Measurements from ENCODE around the gene MINDY4. TPM values are rescaled to one million over a fixed set of nuclear protein-coding genes. Genes with fewer than 3 reads are reported as not detected.

Gene MINDY4
- total and polyA plus RNA-seq, 8 donors, result 8.0 to 56.0 (median 17.4) TPM

DNA sequence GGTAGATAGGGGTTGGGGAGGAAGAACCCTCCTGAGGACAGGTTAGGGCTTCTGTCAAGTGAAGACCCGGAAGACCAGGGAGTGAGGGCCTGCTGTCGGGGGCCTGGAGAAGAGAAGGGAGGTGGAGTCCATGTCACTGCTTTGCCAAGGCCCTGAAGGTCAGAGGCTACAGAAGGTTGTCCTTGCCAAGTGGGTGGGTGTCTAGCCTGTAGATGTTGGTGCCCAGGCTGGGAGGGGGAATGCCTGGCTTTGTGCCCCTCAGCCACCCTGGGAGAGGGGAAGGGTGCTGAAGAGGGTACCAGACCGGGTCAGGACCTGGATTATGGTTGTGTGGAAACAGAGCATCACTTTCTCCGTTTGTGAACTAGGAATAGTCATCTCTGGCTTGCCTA, 73.3 kb downstream of the MINDY4 start:
- Histone ChIP-seq H3K27ac (peak overlapping the region; percentile 55 to 62), H3K4me1 (peaks cover 19 to 25% of the 10 kb centered on the region in 2 donors), H3K4me3 (no peak overlapping the region), H3K9me3 (no peaks in the 10 kb centered on the region), H3K36me3 (no peaks in the 10 kb centered on the region), H3K27me3 (no peaks in the 10 kb centered on the region)
- intact Hi-C loops (cut with DNase I), result no loop called here
- ATAC-seq (no peak), DNase-seq (no peak)
- TF ChIP-seq, protein P1, sequence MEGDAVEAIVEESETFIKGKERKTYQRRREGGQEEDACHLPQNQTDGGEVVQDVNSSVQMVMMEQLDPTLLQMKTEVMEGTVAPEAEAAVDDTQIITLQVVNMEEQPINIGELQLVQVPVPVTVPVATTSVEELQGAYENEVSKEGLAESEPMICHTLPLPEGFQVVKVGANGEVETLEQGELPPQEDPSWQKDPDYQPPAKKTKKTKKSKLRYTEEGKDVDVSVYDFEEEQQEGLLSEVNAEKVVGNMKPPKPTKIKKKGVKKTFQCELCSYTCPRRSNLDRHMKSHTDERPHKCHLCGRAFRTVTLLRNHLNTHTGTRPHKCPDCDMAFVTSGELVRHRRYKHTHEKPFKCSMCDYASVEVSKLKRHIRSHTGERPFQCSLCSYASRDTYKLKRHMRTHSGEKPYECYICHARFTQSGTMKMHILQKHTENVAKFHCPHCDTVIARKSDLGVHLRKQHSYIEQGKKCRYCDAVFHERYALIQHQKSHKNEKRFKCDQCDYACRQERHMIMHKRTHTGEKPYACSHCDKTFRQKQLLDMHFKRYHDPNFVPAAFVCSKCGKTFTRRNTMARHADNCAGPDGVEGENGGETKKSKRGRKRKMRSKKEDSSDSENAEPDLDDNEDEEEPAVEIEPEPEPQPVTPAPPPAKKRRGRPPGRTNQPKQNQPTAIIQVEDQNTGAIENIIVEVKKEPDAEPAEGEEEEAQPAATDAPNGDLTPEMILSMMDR (IDR thresholded peaks at IDR 0.05), result no peak

DNA sequence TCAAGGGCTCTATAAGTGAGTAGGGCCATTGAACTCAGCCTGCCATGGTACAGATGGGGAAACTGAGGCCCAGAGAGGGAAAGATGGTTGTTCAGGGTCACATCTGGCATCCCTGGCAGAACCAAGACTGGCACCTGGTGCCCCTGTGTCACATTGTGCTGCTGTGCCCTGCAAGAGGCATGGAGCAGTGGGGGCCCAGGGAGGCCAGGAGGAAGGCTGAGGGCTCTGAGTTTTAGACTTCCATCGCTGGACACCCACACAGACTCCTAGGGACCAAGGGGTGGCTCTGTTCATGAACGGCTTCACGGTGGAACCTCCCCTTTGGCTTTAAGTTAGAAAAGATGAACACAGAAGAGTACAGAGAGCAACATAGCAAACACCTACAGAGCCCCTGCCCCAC, 73.7 kb downstream of the MINDY4 start:
- H3K4me1 ChIP-seq, result peaks cover 19 to 25% of the 10 kb centered on the region in 2 donors
- no peak for ATAC-seq
- H3K4me3 ChIP-seq, result no peak overlapping the region
- TF ChIP-seq, protein P1 (IDR thresholded peaks at IDR 0.05), result no peak
- intact Hi-C loops (cut with DNase I), result no loop called here
- DNase-seq, result no peak
- peak overlapping the region; percentile 59 to 76 for H3K27ac ChIP-seq
- no peaks in the 10 kb centered on the region for H3K27me3 ChIP-seq
- H3K9me3 ChIP-seq, result no peaks in the 10 kb centered on the region
- no peaks in the 10 kb centered on the region for H3K36me3 ChIP-seq

DNA sequence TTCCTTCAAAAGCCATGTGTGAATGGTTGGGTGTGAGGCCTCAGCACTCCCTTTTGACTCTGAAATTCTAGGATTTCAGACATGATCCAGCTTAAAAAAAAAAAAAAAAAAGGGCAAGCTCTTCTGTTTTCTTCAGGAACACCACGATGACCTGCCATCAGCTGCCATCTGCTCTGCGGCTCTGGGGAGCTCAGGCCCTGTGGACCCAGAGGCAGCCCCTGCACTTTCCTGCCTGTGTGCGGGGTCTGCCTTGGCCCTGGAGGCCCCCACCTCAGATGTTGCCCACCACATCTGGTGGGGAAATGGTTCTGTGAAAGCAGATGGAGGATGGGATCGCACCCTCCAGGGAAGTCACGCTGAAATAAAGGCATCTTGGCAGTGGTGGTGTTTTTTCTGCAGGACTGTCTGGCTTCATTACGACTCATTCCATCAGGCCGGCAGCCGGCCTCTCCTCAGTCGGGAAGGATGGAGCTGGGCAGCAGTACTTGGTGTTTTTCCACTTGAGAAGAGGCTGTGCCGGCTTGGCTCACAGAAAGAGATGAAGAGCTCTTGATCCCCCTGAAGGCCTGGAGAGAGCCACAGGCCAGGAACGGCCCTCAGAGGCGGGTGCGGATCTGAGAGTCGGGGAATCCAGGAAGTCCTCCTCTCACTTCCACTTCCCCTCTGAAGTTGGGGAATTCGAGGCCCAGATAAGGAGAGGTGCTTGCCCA, 74.4 kb downstream of the MINDY4 start:
- H3K4me1 ChIP-seq, result peaks cover 19 to 25% of the 10 kb centered on the region in 2 donors
- intact Hi-C loops (cut with DNase I), result no loop called here
- no peaks in the 10 kb centered on the region for H3K27me3 ChIP-seq
- TF ChIP-seq, protein P1 (IDR thresholded peaks at IDR 0.05), result no peak
- H3K27ac ChIP-seq, result peak overlapping the region; percentile 59 to 76
- no peaks in the 10 kb centered on the region for H3K36me3 ChIP-seq
- no peaks in the 10 kb centered on the region for H3K9me3 ChIP-seq
- H3K4me3 ChIP-seq, result no peak overlapping the region
- DNase-seq (peak in 3 of 4 donors; percentile 39 to 83 (median 82)), ATAC-seq (peak; percentile 78)

DNA sequence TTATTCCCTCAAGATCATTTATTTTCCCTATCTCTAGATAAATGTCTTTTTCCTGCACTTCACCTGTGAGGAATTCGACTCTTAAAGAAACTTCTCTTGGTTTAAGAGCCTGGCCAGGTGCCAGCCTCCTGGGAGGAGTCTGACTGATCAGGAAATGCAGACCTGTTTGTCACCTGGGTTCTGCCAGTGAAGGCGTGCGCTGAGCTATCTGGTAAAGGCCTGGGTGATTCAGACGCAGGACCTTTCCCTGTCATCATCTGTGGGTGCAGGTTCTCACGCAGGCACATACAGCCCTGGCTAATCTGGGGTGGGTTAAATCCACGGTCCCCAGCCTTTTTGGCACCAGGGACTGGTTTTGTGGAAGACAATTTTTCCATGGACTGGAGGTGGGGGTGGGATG, 75.2 kb downstream of the MINDY4 start:
- Histone ChIP-seq H3K27ac (peak overlapping the region; percentile 59 to 76), H3K4me3 (no peak overlapping the region), H3K4me1 (peaks cover 19 to 25% of the 10 kb centered on the region in 2 donors), H3K36me3 (no peaks in the 10 kb centered on the region), H3K27me3 (no peaks in the 10 kb centered on the region), H3K9me3 (no peaks in the 10 kb centered on the region)
- intact Hi-C loops (cut with DNase I), result no loop called here
- ATAC-seq (peak; percentile 66), DNase-seq (peak in 2 of 4 donors; percentile 49 to 80)
- TF ChIP-seq, protein P1 (IDR thresholded peaks at IDR 0.05), result no peak

DNA sequence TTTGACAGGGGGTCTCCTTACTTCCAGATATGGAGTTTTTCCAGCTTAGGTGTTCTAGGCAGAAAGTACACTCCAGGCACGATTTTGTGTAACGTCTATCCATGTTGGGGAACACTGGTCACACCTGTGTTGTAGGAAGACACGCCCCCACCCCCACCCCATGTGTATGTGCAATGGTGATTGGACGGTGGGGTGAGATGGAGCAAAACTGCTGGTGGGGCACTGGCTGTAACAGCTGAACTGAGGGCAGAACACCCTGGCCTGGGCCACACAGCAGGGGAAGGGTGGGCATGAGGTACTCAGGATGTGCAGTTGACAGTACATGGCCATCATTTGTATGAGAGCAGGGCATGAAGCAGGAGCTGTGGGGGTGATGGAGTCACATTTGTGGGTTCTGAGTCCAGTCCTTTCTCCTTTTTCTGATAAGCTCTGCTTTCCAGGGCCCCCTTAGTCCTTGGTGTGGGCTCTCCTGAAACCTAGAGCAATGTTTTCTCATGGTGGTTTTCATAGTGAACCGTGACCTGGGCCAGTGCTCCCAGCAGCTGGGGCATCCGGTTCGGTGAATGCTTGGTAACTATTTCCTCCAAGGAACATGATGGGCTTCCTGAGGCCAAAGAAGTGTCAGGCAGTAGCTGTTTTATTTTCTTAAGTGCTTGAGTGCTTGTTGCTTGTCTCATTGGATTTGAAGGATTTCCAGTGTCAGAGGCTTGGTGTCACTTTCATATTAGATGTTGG, 77.1 kb downstream of the MINDY4 start:
- intact Hi-C loops (cut with DNase I), result no loop called here
- Histone ChIP-seq H3K27me3 (no peaks in the 10 kb centered on the region), H3K4me3 (no peak overlapping the region), H3K4me1 (peaks cover 18 to 23% of the 10 kb centered on the region in 2 donors), H3K36me3 (no peaks in the 10 kb centered on the region), H3K9me3 (no peaks in the 10 kb centered on the region), H3K27ac (peak overlapping the region in 1 of 2 donors; percentile 5)
- no peak for DNase-seq
- no peak for ATAC-seq
- TF ChIP-seq, protein P1 (IDR thresholded peaks at IDR 0.05), result no peak
